HTERT RPE-1 (cell line): ENCODE measurements around the gene REPIN1.

Experiments
- in situ Hi-C: fragments of 300-500 bp; cut with MboI; formaldehyde crosslinking; loops from 4 replicates; pipeline ENCODE4 v1.14.3; 2020; ENCODE audit warnings: low sequenced_read_pairs

REPIN1 gene

GRCh38 chr7:150368096-150368883, at the start of gene REPIN1:
REPIN1 (plus strand) TSS chr7:150368822; CDS start chr7:150369712, 890 bp downstream.
- in situ Hi-C loops: no loop called here

- in situ Hi-C loops: no loop called here
These were observed 46.9 kb upstream of the REPIN1 start for GRCh38 chr7:150321788-150322113.

DNA sequence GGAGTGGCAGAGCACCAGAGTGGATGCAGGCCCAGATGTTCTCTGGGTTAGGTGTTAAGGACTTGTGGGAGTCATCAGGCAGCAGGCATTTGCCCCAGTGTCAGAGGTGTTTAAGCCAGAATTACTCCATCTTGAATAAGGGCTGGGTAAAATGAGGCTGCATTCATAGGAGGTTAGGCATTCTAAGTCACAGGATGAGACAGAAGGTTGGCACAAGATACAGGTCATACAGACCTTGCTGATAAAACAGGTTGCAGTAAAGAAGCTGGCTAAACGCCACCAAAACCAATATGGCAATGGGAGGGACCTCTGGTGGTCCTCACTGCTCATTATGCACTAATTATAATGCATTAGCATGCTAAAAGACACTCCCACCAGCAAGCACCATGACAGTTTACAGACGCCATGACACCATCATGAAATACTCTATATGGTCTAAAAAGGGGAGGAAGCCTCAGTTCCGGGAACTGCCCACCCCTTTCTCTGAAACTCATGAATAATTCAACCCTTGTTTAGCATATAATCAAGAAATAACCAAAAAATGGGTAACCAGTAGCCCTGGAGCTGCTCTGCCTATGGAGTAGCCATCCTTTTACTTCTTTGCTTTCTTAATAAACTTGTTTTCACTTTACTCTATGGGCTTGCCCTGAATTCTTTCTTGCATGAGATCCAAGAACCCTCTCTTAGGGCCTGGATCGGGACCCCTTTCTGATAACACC, 46.3 kb upstream of the REPIN1 start:
- in situ Hi-C loops: no loop called here

DNA sequence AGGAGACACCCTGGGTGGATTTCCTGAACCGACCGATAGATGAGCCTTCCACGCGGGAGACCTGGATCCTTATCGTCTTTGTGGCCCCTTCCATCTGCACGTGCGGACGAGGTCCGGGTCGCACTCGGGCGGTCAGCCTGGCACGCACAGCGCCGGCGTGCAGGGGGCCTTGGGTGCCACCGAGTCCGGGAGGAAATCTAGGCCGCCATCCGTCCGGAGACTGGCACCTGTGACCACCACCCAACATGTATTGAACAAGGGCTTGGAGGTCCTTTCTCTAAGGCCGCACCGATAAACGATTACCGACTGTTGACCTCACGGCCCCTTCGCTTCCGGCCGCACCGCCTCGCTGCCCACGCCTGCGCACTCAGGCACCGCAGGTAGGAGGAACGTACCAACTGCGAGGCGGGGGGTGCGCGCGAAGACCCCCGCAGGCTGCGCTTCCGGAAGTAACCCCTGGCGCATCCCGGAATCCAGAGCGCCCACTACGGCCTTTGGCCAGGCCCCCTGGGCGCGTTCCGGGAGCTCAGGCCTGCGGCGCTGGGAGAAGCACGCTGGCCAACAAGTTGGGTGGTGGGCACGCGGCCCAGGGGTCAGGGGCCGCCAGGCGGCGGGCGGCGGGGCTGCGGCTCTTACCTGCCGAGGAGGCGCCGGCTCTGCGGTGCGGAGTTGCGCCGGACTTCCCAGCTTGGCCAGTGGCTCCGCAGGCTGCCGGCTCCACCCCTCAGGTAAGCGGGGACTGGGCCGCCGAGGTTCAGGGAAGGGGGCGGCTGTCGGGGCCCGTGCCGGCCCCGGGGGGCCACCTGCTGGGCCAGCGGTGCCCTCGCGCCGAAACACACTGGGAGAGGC, 45.6 kb upstream of the REPIN1 start, which contains the start of the genes ACTR3C and LRRC61:
Gene ACTR3C (minus strand): TSS at position 713 of the 849 bp plus-strand sequence. CDS start 28,249 bp downstream, outside the sequence.
Gene LRRC61 (plus strand): TSS at position 523 of the 849 bp plus-strand sequence. CDS start 13,507 bp downstream, outside the sequence.
- in situ Hi-C loops: no loop called here

DNA sequence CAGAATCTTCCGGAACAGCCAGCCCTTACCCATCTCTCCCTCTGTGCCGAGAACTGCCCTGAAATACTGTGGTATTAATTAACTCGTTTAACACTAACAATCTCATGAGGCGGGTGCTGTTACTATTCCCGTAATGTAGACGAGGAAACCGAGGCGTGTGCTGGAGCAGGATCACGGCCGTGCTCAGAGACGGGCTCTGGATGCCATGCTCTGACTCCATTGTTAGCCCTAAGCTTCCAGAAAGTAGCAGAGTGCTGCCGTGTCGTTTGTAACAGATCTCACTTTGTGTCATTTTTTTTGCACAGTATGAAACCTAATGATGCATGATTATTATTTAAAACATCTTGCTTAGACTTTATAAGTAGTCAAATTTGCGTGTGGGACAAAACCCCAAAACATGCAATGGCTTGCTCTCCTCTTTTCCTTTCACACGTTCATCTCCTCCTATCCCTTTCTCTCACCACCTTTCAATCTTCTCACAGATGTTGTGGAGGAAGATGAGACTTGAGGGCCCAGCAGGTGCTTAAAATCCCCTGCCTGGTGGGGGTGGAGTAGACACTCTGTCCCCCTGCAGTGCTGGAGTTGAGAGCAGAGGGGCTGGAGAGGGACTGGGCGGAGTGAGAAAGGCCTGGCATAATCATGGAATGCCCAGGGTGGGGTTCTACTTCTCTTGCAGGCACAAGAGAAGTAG, 44.8 kb upstream of the REPIN1 start:
- in situ Hi-C loops: no loop called here

DNA sequence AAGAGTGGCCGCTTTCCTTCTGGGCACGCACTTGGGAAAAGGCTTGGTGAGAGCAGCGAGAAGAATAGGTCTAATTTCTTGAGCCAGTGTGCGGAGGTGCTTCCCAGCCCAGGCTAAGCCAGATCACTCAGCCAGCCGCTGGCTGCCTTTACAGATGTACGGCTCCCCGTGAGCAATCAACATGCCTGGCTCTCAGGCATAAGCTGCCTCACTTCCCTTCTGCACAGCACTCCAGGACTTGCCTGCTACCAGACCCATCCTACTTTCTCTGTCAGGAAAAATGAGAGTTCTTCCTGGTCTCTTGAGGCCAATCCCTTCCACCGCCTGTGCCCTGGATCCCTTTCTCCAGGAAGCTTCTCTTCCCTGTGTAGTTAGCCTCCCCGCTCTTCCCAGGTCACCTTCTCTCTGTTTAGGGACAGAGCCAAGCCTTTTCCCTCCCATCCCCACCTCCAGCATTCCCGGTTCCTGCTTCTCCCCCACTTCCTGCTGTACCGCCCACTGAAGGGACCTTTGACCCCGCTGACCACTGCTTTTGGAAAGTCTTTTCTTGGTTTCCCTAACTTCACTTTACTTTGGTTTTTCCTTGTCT, 44.2 kb upstream of the REPIN1 start:
- in situ Hi-C loops: no loop called here

DNA sequence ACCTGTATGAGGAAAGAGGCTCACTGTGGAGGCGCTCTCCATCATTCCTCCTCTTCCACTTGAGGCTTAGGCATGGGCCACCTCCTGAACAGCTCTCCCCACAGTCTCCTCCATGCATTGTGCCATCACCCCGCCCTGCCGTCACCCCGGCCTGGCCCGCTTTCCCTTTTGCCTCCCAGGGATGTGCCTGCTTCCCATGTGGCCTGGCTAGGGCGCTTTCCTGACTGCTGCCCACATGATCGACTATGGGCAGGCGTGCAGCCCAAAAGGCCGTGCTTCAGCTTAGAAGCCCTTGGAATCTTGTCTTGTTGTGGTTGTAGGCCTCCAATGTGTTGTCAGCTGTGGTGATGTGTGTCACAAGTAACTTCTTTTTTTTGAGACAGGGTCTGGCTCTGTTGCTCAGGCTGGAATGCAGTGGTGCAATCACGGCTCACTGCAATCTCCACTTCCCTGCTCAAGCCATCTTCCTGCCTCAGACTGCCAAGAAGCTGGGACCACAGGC, 43.5 kb upstream of the REPIN1 start:
- in situ Hi-C loops: no loop called here

- in situ Hi-C loops: no loop called here
These were observed 42.7 kb upstream of the REPIN1 start for GRCh38 chr7:150325901-150326300.

DNA sequence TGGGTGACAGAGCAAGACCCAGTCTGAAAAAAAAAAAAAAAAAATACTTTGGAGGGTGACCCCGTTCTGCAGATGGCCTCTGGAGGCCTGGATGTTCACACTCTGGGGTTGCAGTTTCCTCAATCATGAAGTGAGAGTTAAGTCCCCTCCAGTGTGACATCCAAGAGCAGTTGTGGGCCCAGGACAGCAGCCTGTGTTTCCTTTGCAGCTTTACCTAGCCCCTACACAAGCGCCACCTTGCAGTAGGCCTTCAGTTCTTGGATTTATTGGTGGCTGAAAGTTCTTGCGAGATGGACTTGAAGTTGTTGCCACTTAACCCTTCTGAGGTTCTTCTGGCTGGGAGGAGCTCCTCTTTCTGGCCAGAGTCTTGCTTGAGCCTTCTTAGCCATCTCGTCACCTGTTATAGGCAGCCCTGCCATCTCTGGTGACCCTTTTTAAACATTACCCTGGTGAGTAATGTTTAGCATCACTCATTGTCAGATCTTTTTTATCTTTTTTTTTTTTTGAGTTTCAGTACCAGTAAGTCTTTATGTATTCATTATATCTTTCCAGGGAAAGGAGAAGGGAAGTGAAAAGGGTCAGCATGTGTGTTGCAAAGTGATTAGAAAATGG, 41.9 kb upstream of the REPIN1 start:
- in situ Hi-C loops: no loop called here

- in situ Hi-C loops: no loop called here
These were observed 41.3 kb upstream of the REPIN1 start for GRCh38 chr7:150327308-150327707.

DNA sequence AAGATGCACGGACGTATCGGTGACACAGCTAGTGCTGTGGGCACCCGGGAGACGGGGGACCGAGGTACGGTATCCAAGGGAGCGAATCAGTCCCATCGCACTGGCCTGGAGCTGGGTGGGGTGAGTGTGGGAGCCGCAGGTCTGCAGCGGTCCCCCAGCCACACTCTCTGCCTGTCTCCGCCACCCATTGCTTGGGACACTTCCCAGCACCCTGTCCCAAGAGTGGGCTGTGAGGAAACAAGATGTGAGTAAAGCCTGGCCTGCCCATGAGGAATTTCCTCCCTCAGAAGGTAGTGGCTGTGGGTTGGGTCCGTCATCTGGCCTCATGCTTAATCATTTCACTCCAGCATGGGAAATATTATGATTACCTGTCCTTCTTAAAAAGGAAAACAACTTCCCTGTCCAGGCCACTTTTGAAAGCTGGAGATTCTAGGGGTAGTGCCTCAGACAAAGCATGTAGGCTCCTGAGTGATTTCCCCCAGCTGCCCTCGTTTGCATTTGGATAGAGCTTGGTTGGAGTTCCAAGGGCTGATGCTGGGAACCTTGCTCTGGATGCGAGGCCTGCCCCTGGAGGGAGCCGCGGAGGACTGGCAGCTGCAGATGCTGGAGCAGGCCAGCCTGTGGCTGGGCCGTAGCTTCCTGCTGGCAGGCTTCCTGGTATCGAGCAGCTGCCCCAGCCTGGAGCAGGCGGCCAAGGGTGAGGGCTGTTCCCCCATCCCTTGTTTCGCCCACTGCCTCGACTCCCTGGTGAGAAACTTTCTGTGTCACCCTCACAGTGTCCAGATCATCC, 39.1 kb upstream of the REPIN1 start:
- in situ Hi-C loops: no loop called here

DNA sequence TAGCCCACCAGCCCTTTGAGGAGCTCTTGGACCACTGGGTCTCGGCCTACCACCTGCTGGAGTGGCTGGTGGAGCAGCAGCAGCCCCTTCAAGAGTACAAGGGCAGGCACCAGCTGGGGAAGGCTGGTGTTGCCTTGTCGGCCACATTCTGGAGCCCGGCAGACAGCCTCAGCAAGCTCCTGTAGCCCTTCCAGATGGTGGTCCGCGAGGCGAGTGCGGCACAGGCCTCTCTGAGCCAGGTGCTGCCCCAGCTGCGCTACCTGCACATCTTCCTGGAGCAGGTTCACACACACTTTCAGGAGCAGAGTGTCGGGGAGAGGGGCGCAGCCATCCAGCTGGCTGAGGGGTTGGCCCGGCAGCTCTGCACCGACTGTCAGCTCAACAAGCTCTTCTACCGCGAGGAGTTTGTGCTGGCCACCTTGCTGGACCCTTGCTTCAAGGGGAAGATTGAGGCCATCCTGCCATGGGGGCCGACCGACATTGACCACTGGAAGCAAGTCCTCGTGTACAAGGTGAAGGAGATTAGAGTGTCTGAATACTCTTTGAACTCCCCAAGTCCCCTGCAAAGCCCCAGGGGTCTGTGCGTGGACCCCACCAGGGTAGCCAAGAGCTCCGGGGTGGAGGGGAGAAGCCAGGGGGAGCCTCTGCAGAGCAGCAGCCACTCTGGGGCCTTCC, 38.3 kb upstream of the REPIN1 start:
- in situ Hi-C loops: no loop called here

DNA sequence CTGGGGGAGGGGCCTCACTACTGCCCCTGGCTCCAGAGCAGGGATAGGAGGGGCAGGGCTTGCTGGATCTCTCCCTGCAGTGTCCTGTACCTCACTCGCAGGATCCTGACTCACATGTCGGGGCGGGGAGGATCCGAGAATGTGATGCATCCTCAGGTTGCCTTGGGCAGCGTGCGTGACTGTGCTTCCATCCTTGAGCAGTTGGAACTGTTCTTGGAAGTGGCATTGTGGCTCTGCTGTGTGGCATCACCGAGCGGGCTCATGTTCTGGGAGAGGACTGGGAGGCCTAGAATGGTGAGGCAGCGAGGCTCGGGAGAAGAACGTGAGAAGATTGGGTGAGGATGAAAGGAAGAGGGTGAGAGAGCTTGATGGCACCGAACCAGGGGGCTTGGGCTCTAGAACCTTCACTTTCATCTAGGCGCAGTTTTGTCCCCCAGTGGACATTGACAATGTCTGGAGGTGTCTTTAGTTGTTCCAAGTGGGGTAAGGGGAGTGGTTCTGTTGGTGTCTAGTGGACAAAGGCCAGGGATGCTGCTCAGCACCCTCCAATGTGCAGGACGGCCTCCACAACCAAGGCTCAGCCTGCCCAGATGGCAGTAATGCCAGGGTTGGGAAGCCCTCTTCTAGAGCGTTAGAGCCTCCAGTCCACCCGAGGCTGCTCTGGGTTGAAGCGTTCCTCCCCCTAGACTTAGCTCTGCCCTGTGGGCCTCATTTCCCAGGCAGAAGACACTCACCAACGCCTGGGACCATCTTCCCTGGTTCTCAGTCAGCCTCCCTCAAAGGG, 35.6 kb upstream of the REPIN1 start:
- in situ Hi-C loops: no loop called here

- in situ Hi-C loops: no loop called here
These were observed 35.0 kb upstream of the REPIN1 start for GRCh38 chr7:150333659-150334058.

DNA sequence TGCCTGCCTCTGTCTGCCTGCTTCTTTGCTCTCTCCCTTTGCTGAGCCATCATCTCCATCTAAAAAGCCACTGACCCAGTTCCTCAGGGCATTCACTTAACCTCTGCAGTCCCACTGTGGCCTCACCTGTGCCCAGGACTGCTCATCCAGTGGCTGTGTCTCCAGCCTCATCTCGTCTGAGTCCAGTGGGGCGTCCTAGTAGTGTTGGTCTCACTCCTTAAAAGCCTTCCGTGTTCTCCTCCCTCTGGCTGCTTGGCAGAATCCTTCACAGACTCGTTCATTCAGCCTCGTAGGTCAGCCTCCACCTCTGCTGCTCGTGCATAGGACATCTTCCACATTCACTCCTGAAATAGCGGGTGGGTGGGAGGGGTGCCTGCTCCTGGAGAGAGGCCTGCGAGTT, 34.5 kb upstream of the REPIN1 start:
- in situ Hi-C loops: no loop called here

DNA sequence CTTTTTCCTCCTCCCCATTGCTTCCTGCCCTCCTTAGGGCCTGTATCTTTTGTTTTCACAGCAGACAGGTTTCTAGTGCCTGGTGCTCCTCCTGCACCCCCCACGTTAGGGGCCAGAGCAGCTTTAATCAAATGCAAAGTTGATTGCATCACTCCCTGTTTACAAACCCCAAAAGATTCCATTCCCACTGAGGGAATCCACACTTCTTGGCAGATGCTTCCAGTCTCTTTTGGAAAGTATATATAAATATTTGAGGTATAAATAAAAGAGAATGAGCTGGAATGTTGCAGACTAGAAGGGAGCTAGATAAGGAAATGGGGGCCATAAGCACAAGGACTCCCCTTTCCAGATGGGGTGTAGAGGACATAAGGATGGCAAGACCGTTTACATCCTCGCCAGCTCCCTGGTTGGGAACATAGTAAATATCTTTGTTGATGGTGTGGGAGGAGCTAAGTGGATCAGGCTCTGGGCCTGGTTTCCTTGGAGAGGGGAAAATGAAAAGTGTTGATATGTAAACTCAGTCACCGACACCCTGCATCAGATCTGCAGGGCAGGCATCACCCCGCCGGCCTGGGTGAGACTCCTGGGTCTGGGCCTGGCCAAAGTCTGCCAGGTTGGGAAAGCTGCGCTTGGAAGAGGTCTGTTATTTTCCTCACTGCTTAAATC, 33.4 kb upstream of the REPIN1 start:
- in situ Hi-C loops: no loop called here

DNA sequence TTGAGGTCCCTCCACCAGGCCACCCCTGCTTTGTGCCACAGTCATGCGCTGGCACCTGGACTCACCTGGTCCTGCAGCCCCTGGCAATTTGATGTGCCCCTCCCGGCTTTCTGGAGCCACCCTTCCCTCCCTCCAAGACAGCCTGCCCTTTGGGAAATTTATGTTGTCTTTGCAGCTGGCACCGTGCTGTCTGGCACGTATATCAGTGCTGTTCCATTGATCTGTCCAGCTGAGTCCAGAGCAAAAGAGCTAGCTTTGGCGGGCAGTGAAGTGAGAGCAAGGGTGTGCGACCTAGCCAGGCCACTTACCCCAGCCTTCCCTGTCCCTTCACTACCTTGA, 32.9 kb upstream of the REPIN1 start:
- in situ Hi-C loops: no loop called here
